PC-3 (cell line): ENCODE data around the gene CUZD1.

Experiments used
- CTCF ChIP-seq: fragments of 300-600 bp; sonication (generic); conservative IDR thresholded peaks from 2 replicates; pipeline ENCODE4 v1.5.1; 2017; ENCODE audit warnings: antibody characterized with exemption, low read depth, mild to moderate bottlenecking, low read length
- EZH2 ChIP-seq: fragments of 300-600 bp; sonication (generic); IDR thresholded peaks from one replicate; pipeline ENCODE4 v1.6.1; 2017; ENCODE audit warnings: antibody characterized with exemption, mild to moderate bottlenecking, low read length; ENCODE audit not compliant: unreplicated experiment

DNA sequence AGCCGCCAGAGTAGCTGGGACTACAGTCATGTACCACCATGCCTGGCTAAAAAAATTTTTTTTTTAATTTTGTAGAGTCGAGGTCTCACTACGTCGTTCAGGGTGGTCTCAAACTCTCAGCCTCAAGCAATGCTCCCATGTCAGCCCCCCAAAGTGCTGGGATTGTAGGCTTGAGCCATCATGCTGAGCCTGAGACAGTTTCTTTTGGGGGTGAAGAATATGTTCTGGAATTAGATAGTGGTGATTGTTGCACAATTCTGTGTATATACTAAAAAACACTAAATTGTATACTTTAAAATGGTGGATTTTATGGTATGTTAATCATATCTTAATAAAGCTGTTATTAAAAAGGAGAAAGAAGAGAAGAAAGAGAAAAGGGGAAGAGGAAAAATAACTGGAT lies 1.5 kb downstream of the CUZD1 start:
- TF ChIP-seq EZH2, result no peak
- no peak for TF ChIP-seq CTCF
